Kidney (tissue), 14 donors: Measurements from ENCODE around the gene CYTH4. TPM values are rescaled to one million over a fixed set of nuclear protein-coding genes. Genes with fewer than 3 reads are reported as not detected.

Source experiments
- DNase-seq, 5 donors: peaks; one replicate each; pipeline ENCODE4 v3.0.0-alpha.2; 2013 to 2020
- FAIRE-seq: peaks from 2 replicates; lab custom pipeline; 2012; peaks lifted over from hg19 to GRCh38; lab: Jason Lieb, UNC
- H3K27ac ChIP-seq, 2 donors: one replicate each; pipeline ENCODE4 v1.7.0; 2013; ENCODE audit warnings: low read depth in 2 of 2, low read length in 2 of 2, inconsistent platforms in 1 of 2
- H3K27me3 ChIP-seq: one replicate; pipeline ENCODE4 v1.7.1; 2013; ENCODE audit warnings: low read length, inconsistent platforms; ENCODE audit not compliant: control insufficient read depth, insufficient read depth
- H3K36me3 ChIP-seq, 3 donors: one replicate each; pipeline versions ENCODE4 v1.7.0 to v1.7.1; 2013; ENCODE audit warnings: low read length in 3 of 3, control low read depth in 1 of 3, inconsistent platforms in 1 of 3; ENCODE audit not compliant: insufficient read depth in 3 of 3, control insufficient read depth in 2 of 3
- H3K4me1 ChIP-seq, 3 donors: one replicate each; pipeline versions ENCODE4 v1.7.0 to v1.7.1; 2013; ENCODE audit warnings: low read length in 3 of 3, inconsistent platforms in 1 of 3, low read depth in 1 of 3; ENCODE audit not compliant: control insufficient read depth in 2 of 3, insufficient read depth in 2 of 3
- H3K4me3 ChIP-seq, 3 donors: one replicate each; pipeline versions ENCODE4 v1.7.0 to v1.8.1; 2013; ENCODE audit warnings: low read length in 3 of 3, control low read depth in 1 of 3, inconsistent platforms in 1 of 3
- H3K9ac ChIP-seq, 3 donors: one replicate each; pipeline versions ENCODE4 v1.7.0 to v1.7.1; 2013; ENCODE audit warnings: low read length in 3 of 3, control low read depth in 1 of 3, inconsistent platforms in 1 of 3
- H3K9me3 ChIP-seq, 3 donors: one replicate each; pipeline versions ENCODE4 v1.7.0 to v1.7.1; 2013; ENCODE audit warnings: low read length in 3 of 3, control low read depth in 1 of 3, inconsistent platforms in 1 of 3; ENCODE audit not compliant: control insufficient read depth in 2 of 3, insufficient read depth in 1 of 3
- intact Hi-C: fragments of 100-400 bp; cut with DNase I; formaldehyde crosslinking; loops from one replicate; pipeline ENCODE4 v1.11.1; 2022
- polyA plus RNA-seq: library from polyadenylated mRNA; stranded (reverse); fragments of 350-450 nt; fragmentation: Illumina TruSeq; extraction: RNeasy Lipid Tissue Mini Kit (QIAGEN cat#74804); gene quantifications from one replicate; pipeline ENCODE4 v1.2.3, GENCODE V29; 2014; ENCODE audit warnings: low read depth, low replicate concordance; ENCODE audit not compliant: insufficient read depth
- total RNA-seq: library from RNA; stranded (reverse); fragmentation: NEBNext Ultra II Directional; extraction: Animal tissue kit (Norgen Biotek cat#: 25700); gene quantifications from one replicate; pipeline ENCODE4 v1.2.1, GENCODE V29; 2021
- TF ChIP-seq, protein P1 (sequence below): IDR thresholded peaks from 3 replicates; pipeline ENCODE4 v1.5.1; 2012; ENCODE audit warnings: mild to moderate bottlenecking, moderate library complexity, borderline replicate concordance; ENCODE audit not compliant: insufficient read depth; ENCODE audit errors: extremely low read depth
- donor health status: control.
- donor health status: control.
- donor health status: control.
- donor health status: control.
- donor health status: control.
- donor health status: DM: yes; HTN: yes; CAD: no.
- donor health status: Normal renal cell carcinoma (clear cell type).

Gene CYTH4
- total and polyA plus RNA-seq, 2 donors from 2014 or later = 1.9 to 30.2 TPM

DNA sequence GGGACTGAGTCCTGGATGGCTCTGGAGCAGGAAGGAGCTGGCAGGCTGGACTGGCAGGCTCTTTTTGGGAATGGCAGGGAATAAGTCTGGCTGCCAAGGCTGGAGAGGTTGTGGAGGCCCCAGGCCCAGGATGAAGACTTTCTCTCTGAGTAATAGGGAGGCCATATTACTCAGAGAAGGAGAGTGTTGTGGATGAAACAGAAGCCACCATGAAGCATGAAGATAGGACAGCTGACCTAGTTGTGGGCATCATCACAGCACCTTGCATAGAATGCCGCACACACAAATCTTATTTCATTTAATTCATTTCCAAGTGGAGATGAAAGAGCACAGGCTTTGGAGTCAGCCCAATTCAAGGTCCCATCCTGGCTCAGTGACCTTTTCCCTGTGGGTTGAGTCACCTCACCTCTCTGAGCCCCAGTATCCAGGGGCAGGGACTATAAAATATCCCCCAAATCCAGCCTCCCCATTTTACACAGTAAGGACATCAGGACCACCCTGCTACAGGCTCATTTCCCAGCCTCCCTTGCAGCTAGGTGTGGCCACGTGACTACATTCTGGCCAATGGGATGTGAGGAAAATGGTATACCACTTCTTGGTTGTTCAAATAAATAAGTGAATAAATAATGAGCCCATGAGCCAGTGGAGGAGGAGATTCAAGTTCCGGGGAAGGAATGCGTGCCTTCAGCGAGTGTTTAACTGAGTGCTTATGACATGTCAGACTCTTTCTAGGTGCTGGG lies 9.4 kb downstream of the CYTH4 start:
- Histone ChIP-seq H3K27me3 (no peaks in the 10 kb centered on the region), H3K27ac (no peak overlapping the region), H3K9me3 (no peaks in the 10 kb centered on the region), H3K4me1 (no peaks in the 10 kb centered on the region), H3K36me3 (no peaks in the 10 kb centered on the region), H3K4me3 (no peak overlapping the region), H3K9ac (no peak overlapping the region)
- no peak for FAIRE-seq
- DNase-seq = no peak
- intact Hi-C loops = no loop called here
- TF ChIP-seq, protein P1, sequence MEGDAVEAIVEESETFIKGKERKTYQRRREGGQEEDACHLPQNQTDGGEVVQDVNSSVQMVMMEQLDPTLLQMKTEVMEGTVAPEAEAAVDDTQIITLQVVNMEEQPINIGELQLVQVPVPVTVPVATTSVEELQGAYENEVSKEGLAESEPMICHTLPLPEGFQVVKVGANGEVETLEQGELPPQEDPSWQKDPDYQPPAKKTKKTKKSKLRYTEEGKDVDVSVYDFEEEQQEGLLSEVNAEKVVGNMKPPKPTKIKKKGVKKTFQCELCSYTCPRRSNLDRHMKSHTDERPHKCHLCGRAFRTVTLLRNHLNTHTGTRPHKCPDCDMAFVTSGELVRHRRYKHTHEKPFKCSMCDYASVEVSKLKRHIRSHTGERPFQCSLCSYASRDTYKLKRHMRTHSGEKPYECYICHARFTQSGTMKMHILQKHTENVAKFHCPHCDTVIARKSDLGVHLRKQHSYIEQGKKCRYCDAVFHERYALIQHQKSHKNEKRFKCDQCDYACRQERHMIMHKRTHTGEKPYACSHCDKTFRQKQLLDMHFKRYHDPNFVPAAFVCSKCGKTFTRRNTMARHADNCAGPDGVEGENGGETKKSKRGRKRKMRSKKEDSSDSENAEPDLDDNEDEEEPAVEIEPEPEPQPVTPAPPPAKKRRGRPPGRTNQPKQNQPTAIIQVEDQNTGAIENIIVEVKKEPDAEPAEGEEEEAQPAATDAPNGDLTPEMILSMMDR = no peak

DNA sequence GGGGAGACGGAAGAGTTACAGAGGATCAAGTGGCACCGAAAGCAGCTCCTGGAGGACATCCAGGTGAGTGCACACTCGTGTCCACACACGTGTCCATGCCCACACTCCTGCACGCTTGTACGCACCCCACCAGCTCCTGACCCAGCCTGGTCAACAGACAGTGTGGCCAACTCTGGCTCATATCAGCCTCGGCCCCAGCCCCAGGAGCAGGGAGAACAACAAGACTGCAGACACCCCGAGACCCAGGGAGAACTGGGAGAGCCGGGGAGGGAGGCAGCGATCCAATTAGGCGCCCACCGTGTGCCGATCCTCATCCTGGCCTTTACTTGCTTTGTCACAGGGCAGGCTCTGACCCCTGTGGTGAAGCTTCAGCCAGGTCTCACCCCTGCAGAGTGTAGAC lies 10.3 kb downstream of the CYTH4 start:
- Histone ChIP-seq H3K36me3 (no peaks in the 10 kb centered on the region), H3K9me3 (no peaks in the 10 kb centered on the region), H3K27ac (no peak overlapping the region), H3K4me3 (no peak overlapping the region), H3K4me1 (no peaks in the 10 kb centered on the region), H3K9ac (no peak overlapping the region), H3K27me3 (no peaks in the 10 kb centered on the region)
- DNase-seq (no peak), FAIRE-seq (no peak)
- TF ChIP-seq, protein P1 = no peak
- intact Hi-C loops = no loop called here

DNA sequence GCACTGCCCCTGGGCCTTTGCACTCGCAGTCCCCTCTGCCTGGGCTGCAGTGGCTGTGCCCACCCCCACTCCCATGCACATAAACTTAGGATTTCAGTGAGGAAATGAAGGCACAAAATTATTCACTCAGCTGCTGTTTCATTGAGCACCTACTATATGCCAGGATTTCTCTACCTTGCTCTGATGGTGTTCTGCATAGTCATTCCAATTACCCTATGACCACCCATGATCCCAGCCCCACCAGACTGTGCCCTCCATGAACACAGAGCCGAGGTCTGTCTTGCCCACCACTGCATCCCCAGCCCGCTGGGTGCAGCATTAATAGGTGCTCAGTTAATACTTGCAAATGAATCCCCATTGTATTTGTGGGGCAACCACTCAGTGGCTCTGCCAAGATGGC lies 10.9 kb downstream of the CYTH4 start:
- TF ChIP-seq, protein P1 = no peak
- no peaks in the 10 kb centered on the region for H3K9me3 ChIP-seq
- H3K9ac ChIP-seq = no peak overlapping the region
- no peak overlapping the region for H3K4me3 ChIP-seq
- H3K27me3 ChIP-seq = no peaks in the 10 kb centered on the region
- no peaks in the 10 kb centered on the region for H3K4me1 ChIP-seq
- no peak overlapping the region for H3K27ac ChIP-seq
- intact Hi-C loops = no loop called here
- no peaks in the 10 kb centered on the region for H3K36me3 ChIP-seq
- FAIRE-seq (no peak), DNase-seq (no peak)
